CD4-positive, CD25-positive, alpha-beta regulatory T cell (primary cell): Measurements from ENCODE around the gene OFD1. TPM values are rescaled to one million over a fixed set of nuclear protein-coding genes. Genes with fewer than 3 reads are reported as not detected.

ENCODE experiments used
- ATAC-seq, 2 donors: fragments of 150-1000 bp; cut with Tn5 transposase; one replicate each; pipeline ENCODE4 v1.10.0; 2021; ENCODE audit warnings: low read depth in 2 of 2, moderate number of reproducible peaks in 2 of 2, moderate library complexity in 1 of 2
- DNase-seq, 3 donors: peaks; one replicate each; pipeline versions ENCODE4 v3.0.0 to v3.0.0-alpha.2; 2012 to 2022; ENCODE audit warnings: mixed read lengths in 1 of 3
- H3K27ac ChIP-seq: one replicate; pipeline ENCODE4 v1.7.0; 2013; ENCODE audit warnings: mild to moderate bottlenecking, low read length; ENCODE audit not compliant: insufficient read depth, poor library complexity, severe bottlenecking
- H3K27me3 ChIP-seq: one replicate; pipeline ENCODE4 v1.7.0; 2013; ENCODE audit warnings: low read length; ENCODE audit not compliant: control insufficient read depth, insufficient read depth
- H3K36me3 ChIP-seq: one replicate; pipeline ENCODE4 v1.7.0; 2013; ENCODE audit warnings: mild to moderate bottlenecking, low read length, moderate library complexity; ENCODE audit not compliant: control insufficient read depth, insufficient read depth
- H3K4me1 ChIP-seq: 2 replicates; pipeline ENCODE4 v1.7.0; 2013; ENCODE audit warnings: mild to moderate bottlenecking, low read length; ENCODE audit not compliant: insufficient read depth, control insufficient read depth, poor library complexity, severe bottlenecking
- H3K4me3 ChIP-seq: one replicate; pipeline ENCODE4 v1.7.0; 2013; ENCODE audit warnings: low read depth, mild to moderate bottlenecking, low read length, moderate library complexity
- H3K9me3 ChIP-seq, 2 experiments: 1 replicate in 1 of 2; 2 replicates in 1 of 2; pipeline ENCODE4 v1.7.0; 2013; ENCODE audit warnings: low read length in 2 of 2, mild to moderate bottlenecking in 1 of 2, moderate library complexity in 1 of 2; ENCODE audit not compliant: control insufficient read depth in 2 of 2
- H3K27ac Mint-ChIP-seq, 3 donors: one replicate each; pipeline ENCODE4 v1.8.0; 2020 to 2022; ENCODE audit warnings: mild to moderate bottlenecking in 3 of 3, mixed read lengths in 3 of 3, moderate library complexity in 2 of 3
- H3K27me3 Mint-ChIP-seq: one replicate; pipeline ENCODE4 v1.8.0; 2022; ENCODE audit warnings: mild to moderate bottlenecking, mixed read lengths
- H3K36me3 Mint-ChIP-seq: one replicate; pipeline ENCODE4 v1.8.0; 2020; ENCODE audit warnings: mixed read lengths
- H3K4me1 Mint-ChIP-seq, 4 donors: one replicate each; pipeline ENCODE4 v1.8.0; 2020 to 2022; ENCODE audit warnings: mixed read lengths in 4 of 4, mild to moderate bottlenecking in 1 of 4
- H3K4me3 Mint-ChIP-seq, 4 donors: one replicate each; pipeline ENCODE4 v1.8.0; 2020 to 2022; ENCODE audit warnings: mild to moderate bottlenecking in 4 of 4, mixed read lengths in 4 of 4, moderate library complexity in 3 of 4
- H3K9me3 Mint-ChIP-seq, 7 donors: one replicate each; pipeline ENCODE4 v1.8.0; 2020 to 2022; ENCODE audit warnings: mixed read lengths in 7 of 7, mild to moderate bottlenecking in 3 of 7, moderate library complexity in 2 of 7
- polyA plus RNA-seq, 4 donors: library from polyadenylated mRNA; unstranded; fragments of 300-500 nt; fragmentation: Illumina TruSeq; gene quantifications; one replicate each; pipeline ENCODE4 v1.2.3, GENCODE V29; 2021
- total RNA-seq: library from RNA; stranded (reverse); gene quantifications from one replicate; pipeline ENCODE4 v1.2.3, GENCODE V29; 2022

The OFD1 gene
- total and polyA plus RNA-seq, 5 donors from 2014 or later = 26.9 to 79.9 (median 34.5) TPM

- no peaks in the 10 kb centered on the region for H3K9me3 ChIP-seq
- no peaks in the 10 kb centered on the region for H3K27me3 ChIP-seq
- Mint-ChIP-seq H3K4me3 (no peak overlapping the region), H3K27me3 (peaks cover 11% of the 10 kb centered on the region), H3K9me3 (peaks cover 0 to 4% (median 0%) of the 10 kb centered on the region in 7 donors), H3K4me1 (no peaks in the 10 kb centered on the region), H3K27ac (no peak overlapping the region), H3K36me3 (no peaks in the 10 kb centered on the region)
- H3K4me3 ChIP-seq = no peak overlapping the region
- ATAC-seq (no peak), DNase-seq (no peak)
- H3K36me3 ChIP-seq = no peaks in the 10 kb centered on the region
- H3K4me1 ChIP-seq = no peaks in the 10 kb centered on the region
- no peak overlapping the region for H3K27ac ChIP-seq
Observed at GRCh38 chrX:13797512-13797911, 63.0 kb downstream of the OFD1 start.

- no peaks in the 10 kb centered on the region for H3K27me3 ChIP-seq
- H3K4me1 Mint-ChIP-seq = no peaks in the 10 kb centered on the region
- H3K36me3 ChIP-seq = no peaks in the 10 kb centered on the region
- ATAC-seq = no peak
- H3K27ac ChIP-seq = no peak overlapping the region
- peaks cover 11% of the 10 kb centered on the region for H3K27me3 Mint-ChIP-seq
- H3K36me3 Mint-ChIP-seq = no peaks in the 10 kb centered on the region
- H3K4me3 ChIP-seq = no peak overlapping the region
- no peak for DNase-seq
- no peaks in the 10 kb centered on the region for H3K9me3 ChIP-seq
- H3K4me3 Mint-ChIP-seq = no peak overlapping the region
- H3K9me3 Mint-ChIP-seq = peaks cover 0 to 4% (median 0%) of the 10 kb centered on the region in 7 donors
- no peak overlapping the region for H3K27ac Mint-ChIP-seq
- no peaks in the 10 kb centered on the region for H3K4me1 ChIP-seq
Observed at GRCh38 chrX:13798184-13798583, 63.6 kb downstream of the OFD1 start.

GRCh38 chrX:13803116-13803515 lies 68.6 kb downstream of the OFD1 start:
- Mint-ChIP-seq H3K36me3 (no peaks in the 10 kb centered on the region), H3K27ac (no peak overlapping the region), H3K4me3 (no peak overlapping the region), H3K27me3 (peaks cover 11% of the 10 kb centered on the region), H3K4me1 (no peaks in the 10 kb centered on the region), H3K9me3 (peaks cover 0 to 3% (median 0%) of the 10 kb centered on the region in 7 donors)
- Histone ChIP-seq H3K9me3 (no peaks in the 10 kb centered on the region), H3K4me1 (no peaks in the 10 kb centered on the region), H3K27ac (no peak overlapping the region), H3K4me3 (no peak overlapping the region), H3K27me3 (no peaks in the 10 kb centered on the region), H3K36me3 (no peaks in the 10 kb centered on the region)
- ATAC-seq (no peak), DNase-seq (no peak)

- ATAC-seq (no peak), DNase-seq (no peak)
- Mint-ChIP-seq H3K4me1 (no peaks in the 10 kb centered on the region), H3K9me3 (peaks cover 0 to 3% (median 0%) of the 10 kb centered on the region in 7 donors), H3K27ac (no peak overlapping the region), H3K27me3 (peaks cover 4% of the 10 kb centered on the region), H3K4me3 (no peak overlapping the region), H3K36me3 (no peaks in the 10 kb centered on the region)
- no peak overlapping the region for H3K27ac ChIP-seq
- no peaks in the 10 kb centered on the region for H3K36me3 ChIP-seq
- no peaks in the 10 kb centered on the region for H3K9me3 ChIP-seq
- H3K27me3 ChIP-seq = no peaks in the 10 kb centered on the region
- H3K4me3 ChIP-seq = no peak overlapping the region
- no peaks in the 10 kb centered on the region for H3K4me1 ChIP-seq
Observed at GRCh38 chrX:13805241-13805640, 70.7 kb downstream of the OFD1 start.

GRCh38 chrX:13808293-13808692 lies 73.7 kb downstream of the OFD1 start:
- Histone ChIP-seq H3K4me3 (no peak overlapping the region), H3K9me3 (no peaks in the 10 kb centered on the region), H3K4me1 (no peaks in the 10 kb centered on the region), H3K36me3 (no peaks in the 10 kb centered on the region), H3K27ac (no peak overlapping the region), H3K27me3 (peaks cover 5% of the 10 kb centered on the region)
- no peaks in the 10 kb centered on the region for H3K4me1 Mint-ChIP-seq
- ATAC-seq (no peak), DNase-seq (no peak)
- H3K4me3 Mint-ChIP-seq = no peak overlapping the region
- no peaks in the 10 kb centered on the region for H3K36me3 Mint-ChIP-seq
- H3K27ac Mint-ChIP-seq = no peak overlapping the region
- peaks cover 4% of the 10 kb centered on the region for H3K27me3 Mint-ChIP-seq
- peaks cover 0 to 2% (median 0%) of the 10 kb centered on the region in 7 donors for H3K9me3 Mint-ChIP-seq

GRCh38 chrX:13808865-13809264 lies 74.3 kb downstream of the OFD1 start:
- no peak overlapping the region for H3K4me3 ChIP-seq
- no peaks in the 10 kb centered on the region for H3K9me3 Mint-ChIP-seq
- no peaks in the 10 kb centered on the region for H3K9me3 ChIP-seq
- H3K27me3 ChIP-seq = peaks cover 5% of the 10 kb centered on the region
- H3K4me3 Mint-ChIP-seq = no peak overlapping the region
- H3K4me1 ChIP-seq = no peaks in the 10 kb centered on the region
- peaks cover 4% of the 10 kb centered on the region for H3K27me3 Mint-ChIP-seq
- H3K36me3 Mint-ChIP-seq = no peaks in the 10 kb centered on the region
- ATAC-seq (no peak), DNase-seq (no peak)
- H3K27ac Mint-ChIP-seq = no peak overlapping the region
- H3K4me1 Mint-ChIP-seq = no peaks in the 10 kb centered on the region
- no peak overlapping the region for H3K27ac ChIP-seq
- no peaks in the 10 kb centered on the region for H3K36me3 ChIP-seq

- Mint-ChIP-seq H3K4me1 (no peaks in the 10 kb centered on the region), H3K4me3 (no peak overlapping the region), H3K27ac (no peak overlapping the region), H3K36me3 (no peaks in the 10 kb centered on the region), H3K9me3 (peaks cover 0 to 3% (median 0%) of the 10 kb centered on the region in 7 donors), H3K27me3 (peaks cover 15% of the 10 kb centered on the region)
- Histone ChIP-seq H3K27ac (no peak overlapping the region), H3K4me1 (no peaks in the 10 kb centered on the region), H3K36me3 (no peaks in the 10 kb centered on the region), H3K9me3 (no peaks in the 10 kb centered on the region), H3K4me3 (no peak overlapping the region), H3K27me3 (peaks cover 5% of the 10 kb centered on the region)
- ATAC-seq (no peak), DNase-seq (no peak)
Observed at GRCh38 chrX:13815664-13816063, 81.1 kb downstream of the OFD1 start.

- H3K27me3 ChIP-seq = peaks cover 3% of the 10 kb centered on the region
- no peaks in the 10 kb centered on the region for H3K36me3 Mint-ChIP-seq
- H3K4me1 ChIP-seq = no peaks in the 10 kb centered on the region
- peaks cover 18% of the 10 kb centered on the region for H3K27me3 Mint-ChIP-seq
- no peaks in the 10 kb centered on the region for H3K9me3 ChIP-seq
- no peak overlapping the region for H3K27ac ChIP-seq
- no peak overlapping the region for H3K4me3 Mint-ChIP-seq
- no peaks in the 10 kb centered on the region for H3K36me3 ChIP-seq
- no peak for DNase-seq
- H3K4me3 ChIP-seq = no peak overlapping the region
- ATAC-seq = no peak
- no peak overlapping the region for H3K27ac Mint-ChIP-seq
- peaks cover 0 to 3% (median 0%) of the 10 kb centered on the region in 7 donors for H3K9me3 Mint-ChIP-seq
- H3K4me1 Mint-ChIP-seq = no peaks in the 10 kb centered on the region
Observed at GRCh38 chrX:13816176-13816575, 81.6 kb downstream of the OFD1 start.
